PC-3 (cell line): Measurements from ENCODE around the gene RINL.
"Not testable (repeated sequence)": the region's sequence is repeated elsewhere in the genome, so short reads cannot be mapped to it uniquely, and the experiment has no call there.

ENCODE experiments used
- EZH2 ChIP-seq: fragments of 300-600 bp; sonication (generic); IDR thresholded peaks from one replicate; pipeline ENCODE4 v1.6.1; 2017; ENCODE audit warnings: antibody characterized with exemption, mild to moderate bottlenecking, low read length; ENCODE audit not compliant: unreplicated experiment
- EZH2phosphoT487 ChIP-seq: fragments of 300-600 bp; sonication (generic); IDR thresholded peaks from 2 replicates; pipeline ENCODE4 v1.6.1; 2018; ENCODE audit warnings: mild to moderate bottlenecking, antibody characterized with exemption, low read length, borderline replicate concordance
- TF ChIP-seq, protein P1 (sequence below): fragments of 300-600 bp; sonication (generic); conservative IDR thresholded peaks from 2 replicates; pipeline ENCODE4 v1.5.1; 2017; ENCODE audit warnings: antibody characterized with exemption, low read depth, mild to moderate bottlenecking, low read length

GRCh38 chr19:38884691-38885090 is 6.6 kb upstream of the RINL start:
- not testable (repeated sequence) for TF ChIP-seq EZH2phosphoT487, EZH2
- TF ChIP-seq, protein P1, sequence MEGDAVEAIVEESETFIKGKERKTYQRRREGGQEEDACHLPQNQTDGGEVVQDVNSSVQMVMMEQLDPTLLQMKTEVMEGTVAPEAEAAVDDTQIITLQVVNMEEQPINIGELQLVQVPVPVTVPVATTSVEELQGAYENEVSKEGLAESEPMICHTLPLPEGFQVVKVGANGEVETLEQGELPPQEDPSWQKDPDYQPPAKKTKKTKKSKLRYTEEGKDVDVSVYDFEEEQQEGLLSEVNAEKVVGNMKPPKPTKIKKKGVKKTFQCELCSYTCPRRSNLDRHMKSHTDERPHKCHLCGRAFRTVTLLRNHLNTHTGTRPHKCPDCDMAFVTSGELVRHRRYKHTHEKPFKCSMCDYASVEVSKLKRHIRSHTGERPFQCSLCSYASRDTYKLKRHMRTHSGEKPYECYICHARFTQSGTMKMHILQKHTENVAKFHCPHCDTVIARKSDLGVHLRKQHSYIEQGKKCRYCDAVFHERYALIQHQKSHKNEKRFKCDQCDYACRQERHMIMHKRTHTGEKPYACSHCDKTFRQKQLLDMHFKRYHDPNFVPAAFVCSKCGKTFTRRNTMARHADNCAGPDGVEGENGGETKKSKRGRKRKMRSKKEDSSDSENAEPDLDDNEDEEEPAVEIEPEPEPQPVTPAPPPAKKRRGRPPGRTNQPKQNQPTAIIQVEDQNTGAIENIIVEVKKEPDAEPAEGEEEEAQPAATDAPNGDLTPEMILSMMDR = not testable (repeated sequence)
